ENCODE results near the gene RPS29. TPM values are rescaled to one million over a fixed set of nuclear protein-coding genes. Genes with fewer than 3 reads are reported as not detected.

The RPS29 gene
- total RNA-seq, 4 donors from 2014 or later, result 5,312 to 11,292 (median 8,564) TPM

DNA sequence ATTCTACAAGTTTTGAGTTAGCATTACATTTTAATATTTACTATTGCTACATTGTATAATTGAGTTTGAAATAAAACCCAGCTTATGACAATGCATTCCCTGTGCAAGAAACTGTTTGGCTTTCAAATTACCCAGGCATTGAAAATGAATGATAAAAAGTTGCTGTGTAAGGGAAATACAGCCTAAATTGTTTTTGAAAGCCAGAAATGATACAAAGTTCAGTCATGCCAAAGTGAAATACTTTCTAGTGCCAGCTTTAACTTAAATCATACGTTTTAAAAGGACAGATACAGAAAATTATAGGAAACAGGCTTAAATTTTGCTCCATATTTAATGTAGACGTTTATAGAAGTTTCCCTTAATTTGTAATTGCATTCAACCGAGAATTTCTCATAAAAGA lies 37.2 kb upstream of the RPS29 start:
- Histone ChIP-seq H3K4me3 (no peak overlapping the region), H3K27ac (no peak overlapping the region), H3K4me1 (peaks cover 53% of the 10 kb centered on the region), H3K27me3 (no peaks in the 10 kb centered on the region), H3K9me3 (no peaks in the 10 kb centered on the region), H3K36me3 (peaks cover 12% of the 10 kb centered on the region)
- TF ChIP-seq POLR2AphosphoS5 (IDR thresholded peaks at IDR 0.05) (no peak), POLR2A (IDR thresholded peaks at IDR 0.05) (no peak), EP300 (IDR thresholded peaks at IDR 0.05) (no peak)
- TF ChIP-seq, protein P1, sequence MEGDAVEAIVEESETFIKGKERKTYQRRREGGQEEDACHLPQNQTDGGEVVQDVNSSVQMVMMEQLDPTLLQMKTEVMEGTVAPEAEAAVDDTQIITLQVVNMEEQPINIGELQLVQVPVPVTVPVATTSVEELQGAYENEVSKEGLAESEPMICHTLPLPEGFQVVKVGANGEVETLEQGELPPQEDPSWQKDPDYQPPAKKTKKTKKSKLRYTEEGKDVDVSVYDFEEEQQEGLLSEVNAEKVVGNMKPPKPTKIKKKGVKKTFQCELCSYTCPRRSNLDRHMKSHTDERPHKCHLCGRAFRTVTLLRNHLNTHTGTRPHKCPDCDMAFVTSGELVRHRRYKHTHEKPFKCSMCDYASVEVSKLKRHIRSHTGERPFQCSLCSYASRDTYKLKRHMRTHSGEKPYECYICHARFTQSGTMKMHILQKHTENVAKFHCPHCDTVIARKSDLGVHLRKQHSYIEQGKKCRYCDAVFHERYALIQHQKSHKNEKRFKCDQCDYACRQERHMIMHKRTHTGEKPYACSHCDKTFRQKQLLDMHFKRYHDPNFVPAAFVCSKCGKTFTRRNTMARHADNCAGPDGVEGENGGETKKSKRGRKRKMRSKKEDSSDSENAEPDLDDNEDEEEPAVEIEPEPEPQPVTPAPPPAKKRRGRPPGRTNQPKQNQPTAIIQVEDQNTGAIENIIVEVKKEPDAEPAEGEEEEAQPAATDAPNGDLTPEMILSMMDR (IDR thresholded peaks at IDR 0.05), result no peak
- WGBS, result 41% methylated on average over 3 of the region's 3 CpGs
- DNase-seq (ENCODE audit: low spot score in 2 of 2), result no peak

DNA sequence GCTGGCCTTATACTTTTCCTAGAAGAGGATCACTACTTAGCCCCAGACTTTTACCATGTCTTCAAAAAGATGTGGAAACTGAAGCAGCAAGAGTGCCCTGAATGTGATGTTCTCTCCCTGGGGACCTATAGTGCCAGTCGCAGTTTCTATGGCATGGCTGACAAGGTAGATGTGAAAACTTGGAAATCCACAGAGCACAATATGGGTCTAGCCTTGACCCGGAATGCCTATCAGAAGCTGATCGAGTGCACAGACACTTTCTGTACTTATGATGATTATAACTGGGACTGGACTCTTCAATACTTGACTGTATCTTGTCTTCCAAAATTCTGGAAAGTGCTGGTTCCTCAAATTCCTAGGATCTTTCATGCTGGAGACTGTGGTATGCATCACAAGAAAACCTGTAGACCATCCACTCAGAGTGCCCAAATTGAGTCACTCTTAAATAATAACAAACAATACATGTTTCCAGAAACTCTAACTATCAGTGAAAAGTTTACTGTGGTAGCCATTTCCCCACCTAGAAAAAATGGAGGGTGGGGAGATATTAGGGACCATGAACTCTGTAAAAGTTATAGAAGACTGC lies 35.9 kb upstream of the RPS29 start:
- no peak overlapping the region for H3K27ac ChIP-seq
- peak overlapping the region; percentile 99 for H3K4me3 ChIP-seq

DNA sequence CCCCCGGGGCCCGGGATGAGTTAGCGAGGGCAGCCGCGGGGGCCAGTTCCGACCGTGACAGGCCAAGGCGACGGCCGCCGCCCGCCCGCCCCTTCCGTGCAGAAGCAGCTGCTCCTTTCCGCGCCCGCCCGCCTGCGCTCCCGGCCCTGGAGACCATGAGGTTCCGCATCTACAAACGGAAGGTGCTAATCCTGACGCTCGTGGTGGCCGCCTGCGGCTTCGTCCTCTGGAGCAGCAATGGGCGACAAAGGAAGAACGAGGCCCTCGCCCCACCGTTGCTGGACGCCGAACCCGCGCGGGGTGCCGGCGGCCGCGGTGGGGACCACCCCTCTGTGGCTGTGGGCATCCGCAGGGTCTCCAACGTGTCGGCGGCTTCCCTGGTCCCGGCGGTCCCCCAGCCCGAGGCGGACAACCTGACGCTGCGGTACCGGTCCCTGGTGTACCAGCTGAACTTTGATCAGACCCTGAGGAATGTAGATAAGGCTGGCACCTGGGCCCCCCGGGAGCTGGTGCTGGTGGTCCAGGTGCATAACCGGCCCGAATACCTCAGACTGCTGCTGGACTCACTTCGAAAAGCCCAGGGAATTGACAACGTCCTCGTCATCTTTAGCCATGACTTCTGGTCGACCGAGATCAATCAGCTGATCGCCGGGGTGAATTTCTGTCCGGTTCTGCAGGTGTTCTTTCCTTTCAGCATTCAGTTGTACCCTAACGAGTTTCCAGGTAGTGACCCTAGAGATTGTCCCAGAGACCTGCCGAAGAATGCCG lies 35.1 kb upstream of the RPS29 start:
- 11% methylated on average over 21 of the region's 65 CpGs for WGBS
- peaks cover 18% of the 10 kb centered on the region for H3K36me3 ChIP-seq
- H3K27me3 ChIP-seq, result no peaks in the 10 kb centered on the region
- TF ChIP-seq, protein P1 (IDR thresholded peaks at IDR 0.05), result no peak
- TF ChIP-seq EP300 (IDR thresholded peaks at IDR 0.05), result no peak
- TF ChIP-seq POLR2A (IDR thresholded peaks at IDR 0.05), result no peak
- TF ChIP-seq POLR2AphosphoS5 (IDR thresholded peaks at IDR 0.05), result no peak
- peaks cover 53% of the 10 kb centered on the region for H3K4me1 ChIP-seq
- peak overlapping the region; percentile 99 for H3K27ac ChIP-seq
- H3K9me3 ChIP-seq, result no peaks in the 10 kb centered on the region
- peak overlapping the region; percentile 99 for H3K4me3 ChIP-seq
- peak; percentile 85 to 87 for DNase-seq (ENCODE audit: low spot score in 2 of 2)

More for the DNA sequence above, 35.9 kb upstream of the RPS29 start:
- no peaks in the 10 kb centered on the region for H3K27me3 ChIP-seq
- 60% methylated on average over 1 of the region's 3 CpGs for WGBS
- H3K9me3 ChIP-seq, result no peaks in the 10 kb centered on the region
- DNase-seq (ENCODE audit: low spot score in 2 of 2), result no peak
- H3K36me3 ChIP-seq, result peaks cover 19% of the 10 kb centered on the region
- peaks cover 53% of the 10 kb centered on the region for H3K4me1 ChIP-seq
- no peak for TF ChIP-seq EP300 (IDR thresholded peaks at IDR 0.05)
- no peak for TF ChIP-seq POLR2AphosphoS5 (IDR thresholded peaks at IDR 0.05)
- no peak for TF ChIP-seq POLR2A (IDR thresholded peaks at IDR 0.05)
- TF ChIP-seq, protein P1 (IDR thresholded peaks at IDR 0.05), result no peak

DNA sequence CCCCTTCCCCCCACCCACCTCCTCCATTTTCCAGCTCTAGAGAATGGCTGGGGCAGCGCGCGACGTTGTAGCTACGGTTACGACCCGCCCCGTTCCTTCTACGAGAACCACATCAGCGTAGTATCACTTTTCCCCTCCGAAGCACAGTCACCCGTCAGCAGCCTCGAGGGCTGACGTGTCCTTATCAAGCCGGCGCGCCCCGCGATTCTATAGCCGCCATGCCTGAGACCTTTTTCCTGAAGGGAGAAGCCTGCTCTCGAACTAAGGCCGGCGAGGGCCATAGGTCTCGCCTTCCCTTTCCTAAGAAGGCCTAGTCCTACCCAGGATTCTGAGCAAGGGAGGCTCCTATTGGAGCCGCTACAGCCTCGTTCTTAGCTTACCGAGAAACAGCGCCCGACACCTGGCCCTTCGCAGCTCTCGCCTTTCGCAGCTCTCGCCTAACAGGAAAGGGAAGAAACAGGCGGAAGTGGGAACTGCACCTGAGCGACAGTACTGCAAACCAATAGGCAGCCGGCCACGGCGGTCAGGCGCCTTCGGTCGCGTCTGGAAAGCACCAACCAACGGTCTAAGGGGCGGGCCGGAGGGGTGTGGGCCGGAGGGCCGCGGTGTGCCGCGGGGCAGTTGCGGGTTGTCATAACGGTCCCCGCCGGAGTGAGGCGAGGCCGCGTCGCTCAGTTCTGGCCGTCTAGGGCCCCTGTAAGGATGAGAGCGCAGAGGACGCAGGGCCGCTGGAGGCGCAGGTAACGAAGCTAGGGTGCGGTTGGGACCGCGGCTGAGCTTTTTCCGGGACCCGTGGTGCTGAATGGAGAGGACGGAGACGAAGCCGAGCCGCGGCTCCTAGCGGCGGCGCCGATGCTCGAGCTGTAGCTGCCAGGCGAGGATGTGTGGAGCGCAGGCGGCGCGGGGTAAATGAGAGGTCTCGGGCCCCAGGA lies 34.3 kb upstream of the RPS29 start, which contains the start of the genes MGAT2 and RPL36AL:
Gene MGAT2 (plus strand): TSS at position 618 of the 932 bp plus-strand sequence. CDS start 470 bp downstream, outside the sequence.
Gene RPL36AL (minus strand): TSS at position 445 of the 932 bp plus-strand sequence. CDS start 1,522 bp downstream, outside the sequence.
- H3K27ac ChIP-seq, result peak within 1 kb of the TSS; percentile 99
- no peaks in the 10 kb centered on the region for H3K9me3 ChIP-seq
- H3K4me3 ChIP-seq, result peak within 1 kb of the TSS; percentile 99
- peaks cover 53% of the 10 kb centered on the region for H3K4me1 ChIP-seq
- peak; percentile 98 to 99 for DNase-seq (ENCODE audit: low spot score in 2 of 2)
- H3K36me3 ChIP-seq, result peaks cover 13% of the 10 kb centered on the region
- H3K27me3 ChIP-seq, result no peaks in the 10 kb centered on the region
- TF ChIP-seq EP300 (IDR thresholded peaks at IDR 0.05) (no peak), POLR2AphosphoS5 (IDR thresholded peaks at IDR 0.05) (peak; percentile 79 to 87 (median 81)), POLR2A (IDR thresholded peaks at IDR 0.05) (peak; percentile 95 to 97)
- TF ChIP-seq, protein P1 (IDR thresholded peaks at IDR 0.05), result peak in 1 of 2 donors; percentile 16
- 0% methylated on average over 57 of the region's 85 CpGs for WGBS

All from suprapubic skin (tissue), 4 donors.